GM19240 (cell line): ENCODE results near the gene NLRP1.

Experiments used
- DNase-seq: peaks from one replicate; pipeline ENCODE4 v3.0.0; 2011; ENCODE audit warnings: low spot score; ENCODE audit not compliant: insufficient read length

Gene NLRP1

DNA sequence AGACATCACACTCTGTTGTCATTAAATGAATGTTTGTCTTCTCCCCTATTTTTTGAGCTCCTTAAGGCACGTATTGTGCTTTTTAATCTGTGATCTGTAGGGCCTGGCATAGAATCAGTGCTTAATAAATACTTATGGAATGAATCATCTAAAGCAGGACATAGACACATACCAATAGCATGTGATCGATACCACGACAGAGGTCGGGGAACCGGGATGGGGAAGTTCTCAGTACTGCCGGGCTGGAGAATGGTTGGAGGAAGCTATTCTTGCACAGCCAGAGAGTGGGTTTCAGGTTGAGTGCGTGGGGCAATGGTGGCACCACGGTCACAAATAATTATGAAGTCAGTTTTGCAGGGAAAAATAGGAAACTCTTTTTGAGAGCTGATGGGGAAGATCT lies 26.8 kb downstream of the NLRP1 start:
- no peak for DNase-seq

DNA sequence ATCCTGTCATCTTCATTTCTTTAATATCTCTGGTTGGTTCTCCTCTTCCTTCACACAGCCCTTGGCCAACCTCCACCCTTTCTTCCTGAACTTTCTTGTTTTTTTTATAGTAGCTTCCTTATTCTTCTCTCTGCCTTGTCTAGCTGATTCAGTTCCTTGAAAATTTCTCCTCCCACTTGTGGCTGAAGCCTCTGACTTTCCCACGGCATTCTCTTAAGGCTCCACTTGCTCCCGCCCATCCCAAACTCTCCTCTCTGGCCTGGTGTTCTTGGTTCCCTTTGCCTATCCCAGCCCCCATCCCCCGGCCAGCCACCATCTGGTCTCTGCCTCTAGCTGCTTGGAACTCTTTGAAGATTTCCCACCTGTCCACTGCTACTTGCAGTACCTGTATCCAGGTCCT lies 29.1 kb downstream of the NLRP1 start:
- DNase-seq, result no peak

DNA sequence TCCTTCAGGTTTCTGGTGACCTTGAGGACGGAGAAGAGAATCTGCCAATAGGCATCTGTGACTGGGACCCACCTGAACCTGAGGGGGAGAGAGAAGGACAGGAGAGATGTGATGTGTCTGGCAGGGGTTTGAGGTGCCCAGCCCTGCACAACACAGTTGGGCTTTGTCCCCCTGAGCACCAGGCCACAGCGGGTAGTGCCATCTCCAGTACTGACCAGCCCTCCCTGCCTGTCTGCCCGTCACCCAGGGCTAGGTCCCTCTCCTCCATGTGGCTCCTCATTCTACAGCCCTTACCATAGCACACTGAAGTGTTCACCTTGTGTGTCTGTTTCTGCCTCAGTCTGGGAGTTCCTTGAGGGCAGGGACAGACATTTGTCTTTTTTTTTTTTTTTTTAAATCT lies 30.8 kb downstream of the NLRP1 start:
- no peak for DNase-seq

DNA sequence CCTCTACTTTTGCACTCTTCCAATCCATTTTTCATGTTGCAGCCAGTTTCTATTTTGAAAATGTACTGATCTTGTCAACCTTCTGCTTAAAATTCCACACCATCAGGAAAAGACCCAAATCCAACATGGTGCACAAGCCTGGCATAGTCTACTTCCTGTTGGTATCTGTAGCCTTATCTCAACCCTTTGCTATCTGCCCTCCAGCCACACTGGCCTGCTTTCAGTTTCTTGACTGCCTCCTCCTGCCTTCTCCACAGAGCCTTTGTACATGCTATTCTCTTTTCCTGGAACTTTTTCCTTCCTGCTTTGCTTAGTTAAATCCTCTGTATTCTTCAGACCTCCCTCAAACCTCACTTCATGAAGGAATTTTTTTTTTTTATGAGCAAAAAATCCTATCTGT lies 31.5 kb downstream of the NLRP1 start:
- no peak for DNase-seq

DNA sequence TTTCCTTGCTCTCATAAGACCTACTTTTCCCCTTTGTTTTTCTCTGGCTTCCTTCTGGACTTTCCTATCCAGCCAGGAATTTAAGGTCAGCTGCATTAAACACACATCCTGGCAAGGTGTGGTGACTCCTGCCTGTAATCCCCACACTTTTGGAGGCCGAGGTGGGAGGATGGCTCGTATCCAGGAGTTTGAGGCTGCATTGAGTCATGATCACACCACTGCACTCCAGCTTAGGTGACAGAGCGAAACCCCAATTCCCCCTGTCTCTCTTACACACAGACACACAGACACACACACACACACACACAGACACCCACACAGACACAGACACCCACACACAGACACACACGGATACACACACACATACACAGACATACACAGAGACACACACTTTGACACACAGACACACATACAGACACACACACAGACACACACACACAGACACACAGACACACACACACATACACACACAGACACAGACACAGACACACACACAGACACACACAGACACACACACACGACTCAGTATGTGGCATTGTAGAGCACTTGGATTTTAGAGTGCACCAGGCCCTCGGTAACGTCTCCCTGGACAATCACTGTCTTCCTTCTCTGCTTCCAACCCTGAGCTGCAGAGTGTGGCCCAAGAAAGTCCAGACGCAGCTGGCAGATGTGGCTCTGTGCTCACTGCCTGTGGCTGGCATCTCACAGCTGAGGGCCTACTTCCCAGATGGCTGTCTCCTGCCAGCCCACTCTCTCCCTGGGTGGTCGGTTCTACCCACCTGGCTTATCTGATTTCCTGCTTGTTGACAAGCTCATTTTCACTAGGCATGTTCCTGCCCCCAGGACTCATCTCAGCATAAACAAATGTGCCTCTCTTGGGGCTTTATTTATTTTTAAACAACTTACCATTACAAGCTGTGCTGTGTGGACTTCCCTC lies 39.0 kb downstream of the NLRP1 start:
- no peak for DNase-seq

DNA sequence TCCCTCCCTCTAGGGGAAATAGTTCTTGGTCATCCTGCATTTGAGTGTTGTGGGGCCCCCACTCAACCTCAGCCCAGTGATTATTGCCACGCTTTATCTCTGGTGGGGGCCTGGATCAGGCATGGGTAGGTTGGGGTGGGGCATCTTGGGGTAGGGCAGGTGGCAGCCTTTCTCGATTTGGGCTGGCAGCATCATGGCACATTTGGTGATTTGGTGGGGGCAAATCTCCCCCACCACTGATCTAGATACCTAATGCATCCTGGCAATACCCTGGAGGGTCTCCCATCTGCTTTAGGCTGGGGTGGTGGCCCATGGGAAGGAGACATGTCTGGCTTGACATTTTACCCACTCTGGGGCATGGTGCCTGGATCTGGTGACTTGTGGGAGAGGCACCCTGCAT lies 40.2 kb downstream of the NLRP1 start:
- DNase-seq, result no peak

DNA sequence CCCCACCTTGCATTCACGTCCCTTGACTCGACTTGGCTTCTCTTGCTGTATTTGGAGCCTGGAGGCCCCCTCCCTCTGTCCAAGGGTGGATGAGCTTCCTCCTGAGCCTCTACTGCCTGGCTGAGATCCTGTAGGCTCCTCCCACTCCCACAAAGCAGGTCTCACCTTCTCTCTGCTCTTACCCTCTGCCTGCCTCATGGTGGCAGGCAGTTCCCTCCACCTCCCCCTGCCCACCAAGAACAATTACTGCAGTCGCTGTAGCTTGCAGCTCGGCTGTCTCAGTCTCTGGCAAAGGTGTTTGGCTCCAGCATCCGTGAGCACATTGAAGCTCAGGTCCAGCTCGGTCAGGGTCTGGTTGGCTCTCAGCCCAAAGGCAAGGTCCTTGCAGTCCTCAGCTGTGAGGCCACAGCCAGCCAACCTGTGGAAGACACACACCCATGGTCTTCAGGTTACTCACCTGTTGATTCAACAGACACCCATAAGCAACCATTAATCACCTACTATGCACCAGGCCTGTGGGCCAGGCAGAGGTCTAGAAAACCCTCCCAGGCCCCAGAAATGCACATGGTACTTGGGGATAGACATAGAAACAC lies 42.6 kb downstream of the NLRP1 start:
- no peak for DNase-seq

DNA sequence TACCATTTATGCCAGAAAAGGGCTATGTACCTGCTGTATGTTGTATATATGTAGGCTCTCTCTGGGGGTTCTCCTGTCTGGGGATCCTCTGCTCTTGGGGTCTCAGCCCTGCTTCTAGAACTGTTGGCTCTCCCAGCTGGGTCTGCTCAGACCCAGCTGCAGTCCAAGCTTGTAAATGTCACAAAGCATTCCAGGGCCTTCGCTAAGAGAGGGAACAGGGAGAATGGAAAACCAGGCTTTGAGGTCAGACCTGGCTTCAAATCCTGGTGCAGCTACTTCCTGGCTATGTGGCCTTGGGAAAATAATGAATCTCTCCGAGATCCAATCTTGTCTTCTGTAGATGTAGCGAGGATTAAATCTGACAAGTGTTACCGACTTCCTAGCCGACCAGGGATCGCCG lies 44.0 kb downstream of the NLRP1 start:
- DNase-seq, result no peak

DNA sequence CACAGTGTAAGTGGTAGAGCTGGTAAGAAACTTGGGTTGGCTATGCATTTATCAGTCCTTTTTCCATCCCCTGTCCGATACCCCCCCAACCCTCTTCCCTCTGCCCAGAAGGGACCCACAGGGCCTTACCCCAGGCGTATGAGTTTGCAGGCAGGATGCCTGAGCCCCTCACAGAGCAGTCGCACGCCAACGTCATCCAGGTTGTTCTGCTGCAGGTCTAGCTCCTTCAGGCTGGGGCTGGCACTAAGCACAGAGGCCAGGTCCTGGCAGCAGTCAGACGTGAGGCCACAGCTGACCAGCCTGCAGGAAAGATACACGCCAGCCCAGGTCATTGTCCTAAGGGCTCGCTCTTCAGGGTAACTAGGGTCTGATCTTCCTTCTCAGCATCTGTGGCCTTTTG lies 45.0 kb downstream of the NLRP1 start:
- DNase-seq, result no peak

DNA sequence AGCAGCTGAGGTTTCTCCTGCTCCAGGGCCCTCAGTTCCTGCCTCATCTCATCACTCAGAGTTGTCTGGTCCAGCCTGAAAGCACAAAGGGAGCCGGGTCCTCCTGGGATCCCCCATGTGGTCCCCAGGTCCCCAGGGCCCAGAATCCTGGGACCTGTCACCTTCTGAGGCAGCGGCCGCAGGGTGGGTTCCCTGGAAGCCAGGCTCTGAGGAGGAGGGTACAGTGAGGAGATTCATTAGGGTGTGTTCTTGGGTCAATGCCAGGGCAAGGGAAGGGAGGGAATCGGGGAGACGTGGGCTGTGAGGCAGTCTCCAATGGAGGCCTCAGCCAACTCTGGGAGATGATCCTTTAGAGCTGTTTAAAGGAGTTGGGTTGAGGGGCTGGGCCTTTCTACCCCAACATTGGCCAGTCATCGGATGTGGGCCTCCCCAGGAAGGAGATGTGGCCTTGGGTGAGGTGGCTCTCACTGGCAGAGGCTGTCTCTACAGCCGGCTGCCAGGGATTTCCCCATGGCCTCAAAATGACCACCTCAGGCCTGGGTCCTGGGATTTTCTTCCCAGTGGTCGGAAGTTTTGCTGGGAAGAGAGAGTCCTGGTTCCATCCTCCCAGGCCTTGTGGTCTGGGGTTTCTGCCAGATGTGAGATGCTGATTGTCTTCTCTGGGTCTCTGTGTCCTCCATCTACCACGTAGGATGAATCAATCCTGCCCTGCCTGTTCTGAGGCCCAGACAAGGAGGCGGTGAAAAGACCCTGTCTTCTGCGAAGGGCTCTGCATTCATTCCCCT lies 47.3 kb downstream of the NLRP1 start:
- DNase-seq, result no peak

DNA sequence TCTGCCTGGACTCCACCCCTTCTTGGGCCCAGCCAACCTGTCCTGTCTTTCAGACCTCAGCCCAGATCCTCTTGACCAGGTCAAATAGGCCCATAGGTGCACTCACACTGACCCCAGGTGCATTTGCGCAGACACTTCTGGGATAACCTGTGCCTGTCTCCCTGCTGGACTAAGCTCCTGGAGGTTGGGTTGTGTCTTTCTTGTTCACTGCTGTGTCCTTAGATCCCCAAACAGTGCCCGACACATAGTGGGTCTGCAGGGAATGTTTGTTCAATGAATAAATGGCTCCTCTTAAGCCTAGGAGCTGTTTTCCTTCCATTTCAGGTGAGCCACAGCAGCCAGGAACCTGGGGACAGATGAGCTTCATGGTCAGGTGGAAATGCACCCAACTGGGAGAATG lies 48.9 kb downstream of the NLRP1 start:
- no peak for DNase-seq

DNA sequence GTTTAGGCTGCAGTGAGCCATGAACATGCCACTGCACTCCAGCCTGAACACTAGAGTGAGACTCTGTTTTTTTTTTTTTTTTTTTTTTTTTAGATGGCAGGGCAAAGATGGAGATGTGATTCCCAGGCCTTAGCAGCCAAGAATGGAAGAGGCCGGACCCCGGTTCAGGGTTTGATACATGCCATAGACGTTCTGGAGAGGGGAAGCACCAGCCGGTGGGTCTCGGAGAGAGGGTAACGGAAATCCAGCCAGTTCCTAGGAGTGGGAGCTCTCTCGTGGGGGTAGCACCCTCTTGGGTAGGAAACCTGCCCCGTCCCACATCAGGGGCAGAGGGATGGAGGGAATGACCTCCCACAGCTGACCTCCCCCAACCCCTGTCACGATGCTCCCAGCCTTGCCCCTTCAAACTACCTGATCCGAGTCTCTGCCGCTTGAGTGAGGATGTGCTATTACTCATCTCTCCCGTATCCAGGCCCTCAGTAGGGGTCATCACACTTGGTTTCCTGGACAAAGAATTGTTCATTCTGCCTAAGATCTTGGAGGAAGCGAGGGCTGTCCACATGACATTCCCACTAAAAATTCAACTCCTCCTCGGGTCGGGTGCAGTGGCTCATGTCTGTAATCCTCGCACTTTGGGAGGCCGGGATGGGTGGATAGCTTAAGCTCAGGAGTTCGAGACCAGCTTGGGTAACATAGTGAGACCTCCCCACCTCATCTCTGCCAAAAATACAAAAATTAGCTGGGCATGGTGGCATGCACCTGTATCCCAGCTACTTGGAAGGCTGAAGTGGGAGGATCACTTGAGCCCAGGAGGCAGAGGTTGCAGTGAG lies 50.6 kb downstream of the NLRP1 start:
- DNase-seq, result no peak

DNA sequence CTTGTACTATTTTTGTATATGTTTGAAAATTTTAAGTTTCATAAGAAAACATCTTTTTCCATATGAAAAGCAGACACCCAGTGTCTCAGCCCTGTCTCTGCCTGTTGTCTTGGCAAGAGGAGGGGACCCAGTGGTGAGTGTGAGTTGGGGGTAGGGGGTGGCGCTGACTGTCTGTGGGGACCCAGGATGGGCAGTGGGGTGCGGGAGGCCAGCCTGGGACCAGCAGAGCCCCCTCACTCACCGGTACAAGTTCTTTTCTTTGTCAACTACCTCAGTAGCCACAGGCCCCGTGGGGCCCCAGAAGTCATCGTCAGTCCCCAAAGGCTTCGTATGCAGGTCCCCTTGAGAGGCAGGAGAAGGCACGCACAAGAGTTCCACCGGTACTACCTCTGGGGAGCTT lies 51.7 kb downstream of the NLRP1 start:
- DNase-seq, result no peak

DNA sequence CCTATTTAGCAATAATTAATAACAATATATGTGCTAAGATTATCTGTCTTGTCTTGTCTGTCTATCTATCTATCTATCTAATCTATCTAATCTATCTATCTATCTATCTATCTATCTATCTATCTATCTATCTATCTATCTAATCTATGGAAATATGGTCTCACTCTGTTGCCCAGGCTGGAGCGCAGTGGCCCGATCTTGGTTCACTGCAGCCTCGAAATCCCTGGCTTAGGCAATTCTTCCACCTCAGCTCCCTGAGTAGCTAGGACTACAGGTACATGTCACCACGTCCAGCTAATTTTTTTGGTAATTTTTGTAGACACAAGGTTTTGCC lies 53.3 kb downstream of the NLRP1 start:
- DNase-seq, result no peak

DNA sequence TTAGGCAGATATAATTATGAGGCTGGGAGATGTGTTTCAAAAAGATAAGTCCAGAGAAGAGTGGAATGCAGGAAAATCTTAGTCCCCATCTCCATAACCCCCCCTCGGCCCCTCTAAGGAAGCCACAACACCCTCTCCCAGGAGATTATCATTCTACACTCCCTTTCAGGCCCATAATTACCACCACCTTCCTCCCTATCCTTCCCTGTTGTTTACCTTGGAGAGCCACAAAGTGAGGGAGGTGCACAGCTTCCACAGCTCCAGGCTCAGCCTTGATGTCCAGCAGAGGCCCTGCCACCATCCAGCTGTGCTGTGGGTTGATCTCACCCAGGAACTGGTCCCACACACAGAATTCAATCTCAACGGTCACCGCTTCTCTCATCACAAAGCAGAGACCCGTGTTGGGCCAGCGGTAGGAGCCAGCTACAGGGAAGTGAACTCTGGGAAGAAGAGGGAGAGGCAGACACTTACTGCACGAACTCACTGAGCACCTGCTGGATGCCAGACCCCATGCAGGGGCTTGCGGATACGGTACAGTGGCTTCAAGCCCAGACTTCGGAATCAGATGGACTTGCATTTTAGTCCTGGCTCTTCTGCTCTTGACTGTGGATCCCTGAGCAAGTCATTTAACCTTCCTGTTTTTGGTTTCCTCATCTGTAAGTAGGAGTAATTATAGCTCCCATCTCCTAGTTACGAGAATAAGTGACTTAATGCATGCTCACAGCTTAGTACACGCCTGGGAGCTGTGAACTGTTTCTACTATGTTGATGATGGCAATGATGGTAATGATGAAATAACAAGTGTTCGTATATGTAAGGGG lies 53.8 kb downstream of the NLRP1 start:
- DNase-seq, result no peak

DNA sequence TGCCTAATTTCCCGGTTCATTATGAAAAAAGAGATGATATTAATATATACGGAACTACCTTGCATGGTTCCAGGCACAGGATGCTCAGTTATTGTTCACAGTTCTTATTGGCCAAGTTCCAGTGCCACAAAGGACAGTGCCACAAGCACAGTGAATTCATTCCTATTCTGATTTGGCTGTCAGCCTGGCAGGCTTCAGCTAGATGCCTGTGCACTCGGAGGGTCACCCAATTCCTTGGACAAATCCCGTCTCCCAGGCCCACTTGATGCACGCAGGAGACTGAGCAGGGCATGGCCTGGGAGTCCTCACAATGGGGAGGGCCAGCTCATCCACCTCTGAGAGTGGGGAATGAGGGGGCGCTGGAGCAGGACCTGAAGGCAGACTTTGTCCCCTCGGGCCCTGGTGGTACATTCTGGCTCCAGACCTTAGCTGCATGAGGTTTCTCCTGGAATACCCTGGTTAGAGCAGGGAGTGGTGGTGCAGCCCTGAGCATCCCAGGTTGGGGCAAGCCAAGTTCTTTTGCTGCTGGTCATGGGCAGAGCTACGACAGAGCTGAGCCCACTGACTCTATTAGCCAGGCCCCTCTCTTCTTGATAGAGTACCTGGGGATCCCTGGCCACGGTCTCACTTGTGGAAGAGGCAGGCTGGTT lies 56.6 kb downstream of the NLRP1 start:
- DNase-seq, result no peak

DNA sequence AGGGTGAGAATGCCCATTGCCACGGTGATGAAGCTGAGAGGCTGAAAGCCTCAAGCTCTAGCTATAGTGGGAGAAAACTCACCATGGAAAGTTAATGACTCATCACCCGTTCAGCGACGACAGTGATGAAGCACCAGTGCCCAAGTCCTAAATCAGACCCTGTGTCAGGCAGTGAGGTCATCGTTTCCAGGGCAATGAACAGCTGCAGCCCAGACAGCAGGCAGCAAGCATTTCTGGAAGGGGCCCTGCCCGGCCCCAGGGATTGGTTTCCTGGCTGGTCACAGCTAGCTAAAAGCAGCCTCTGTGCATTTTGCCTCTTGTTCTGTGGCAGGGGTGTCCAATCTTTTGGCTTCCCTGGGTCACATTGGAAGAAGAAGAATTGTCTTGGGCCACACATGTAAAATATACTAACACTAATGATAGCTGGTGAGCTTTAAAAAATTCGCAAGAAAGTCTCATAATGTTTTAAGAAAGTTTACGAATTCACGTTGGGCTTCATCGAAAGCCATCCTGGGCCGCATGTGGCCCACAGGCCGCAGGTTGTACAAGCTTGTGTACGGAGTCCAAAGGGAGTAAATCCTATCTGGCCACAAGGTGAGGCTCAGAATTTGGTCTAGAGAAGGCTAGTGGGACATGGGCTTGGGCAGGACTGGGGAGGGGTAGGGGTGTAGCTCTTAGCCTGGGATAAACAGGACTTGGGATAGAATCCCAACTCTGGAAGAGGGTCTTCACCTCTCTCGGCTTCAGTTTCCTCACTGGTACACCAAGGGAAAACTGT lies 57.3 kb downstream of the NLRP1 start:
- no peak for DNase-seq

DNA sequence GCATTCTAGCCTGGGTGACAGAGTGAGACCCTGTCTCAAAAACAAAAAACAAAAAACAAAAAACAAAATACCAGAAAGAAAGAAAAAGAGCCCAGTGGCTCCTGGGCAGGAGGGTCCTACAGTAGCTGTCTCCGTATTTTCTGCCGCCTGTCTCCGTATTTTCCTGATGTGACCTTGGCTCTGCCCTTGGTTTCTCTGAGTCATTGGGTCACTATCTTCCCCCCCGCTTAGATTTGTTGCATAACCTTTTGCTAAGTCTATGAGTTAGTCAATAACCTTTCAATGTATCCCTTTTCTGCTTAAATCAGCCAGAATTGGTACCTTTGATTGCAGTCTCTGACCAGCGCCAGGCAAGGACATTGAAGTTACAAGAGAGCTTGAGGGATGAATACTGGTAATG lies 61.1 kb downstream of the NLRP1 start:
- DNase-seq, result no peak

DNA sequence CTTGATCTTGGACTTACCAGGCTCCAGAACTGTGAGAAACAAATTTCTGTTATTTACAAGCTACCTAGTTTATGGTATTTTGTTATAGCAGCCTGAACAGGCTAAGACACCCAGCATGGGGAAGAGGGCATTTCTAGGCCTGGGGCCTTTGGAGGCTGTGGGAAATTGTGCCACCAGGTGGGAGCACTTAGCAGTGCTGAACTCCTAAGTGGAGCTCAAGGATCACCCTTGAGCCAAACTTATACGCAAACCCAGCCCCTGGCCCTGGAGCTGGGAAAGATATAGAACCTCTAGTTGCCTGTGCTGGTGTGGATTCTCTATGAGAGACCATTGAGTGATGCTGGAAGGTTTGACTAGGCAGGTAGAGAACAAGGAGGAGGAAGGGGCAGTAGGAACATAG lies 61.8 kb downstream of the NLRP1 start:
- no peak for DNase-seq
